ENCODE data around the gene ZKSCAN7.

The ZKSCAN7 gene

GRCh38 chr3:44554626-44555592, at the start of gene ZKSCAN7:
ZKSCAN7 (plus strand) TSS chr3:44555193; CDS start chr3:44557048, 1,855 bp downstream.
- no peak for DNase-seq (ENCODE audit: low read depth)
- TF ChIP-seq CTCF (IDR thresholded peaks at IDR 0.05; ENCODE audit: control insufficient read depth, extremely low read depth, insufficient read depth): no peak
- no peak within 1 kb of the TSS for H3K4me3 ChIP-seq (ENCODE audit: low read depth, low read length)

GRCh38 chr3:44506556-44506955, 48.4 kb upstream of the ZKSCAN7 start:
- no peak for TF ChIP-seq CTCF (IDR thresholded peaks at IDR 0.05; ENCODE audit: control insufficient read depth, extremely low read depth, insufficient read depth)
- no peak for DNase-seq (ENCODE audit: low read depth)
- H3K4me3 ChIP-seq (ENCODE audit: low read depth, low read length): no peak overlapping the region

- TF ChIP-seq CTCF (IDR thresholded peaks at IDR 0.05; ENCODE audit: control insufficient read depth, extremely low read depth, insufficient read depth): no peak
- no peak overlapping the region for H3K4me3 ChIP-seq (ENCODE audit: low read depth, low read length)
- DNase-seq (ENCODE audit: low read depth): no peak
These were observed 48.0 kb upstream of the ZKSCAN7 start for GRCh38 chr3:44506961-44507360.

DNA sequence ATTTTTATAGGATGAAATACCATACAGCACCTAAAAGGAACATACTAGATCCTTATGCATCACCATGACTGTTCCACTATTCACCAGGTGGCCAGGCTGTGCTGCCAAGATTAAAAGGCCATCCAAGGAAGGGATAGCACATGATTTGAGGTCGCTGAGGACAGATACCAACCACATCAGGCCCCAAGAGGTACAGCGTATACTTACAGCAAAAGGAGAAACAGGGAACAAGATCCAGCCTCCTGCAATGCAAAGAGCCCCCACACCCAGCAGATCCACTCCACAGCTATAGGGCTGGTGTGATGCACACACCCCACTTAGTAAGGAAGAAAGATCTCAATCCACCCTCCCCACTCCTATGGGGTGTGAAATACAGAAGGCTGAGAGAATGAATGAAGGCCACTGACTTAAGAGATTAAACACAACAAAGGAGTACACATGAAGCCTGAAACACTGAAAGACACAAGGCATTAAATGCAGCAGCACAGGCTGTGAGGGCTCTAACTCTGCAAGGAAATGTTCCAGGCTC, 45.5 kb upstream of the ZKSCAN7 start:
- no peak for DNase-seq (ENCODE audit: low read depth)
- no peak for TF ChIP-seq CTCF (IDR thresholded peaks at IDR 0.05; ENCODE audit: control insufficient read depth, extremely low read depth, insufficient read depth)
- H3K4me3 ChIP-seq (ENCODE audit: low read depth, low read length): peak overlapping the region; percentile 94

DNA sequence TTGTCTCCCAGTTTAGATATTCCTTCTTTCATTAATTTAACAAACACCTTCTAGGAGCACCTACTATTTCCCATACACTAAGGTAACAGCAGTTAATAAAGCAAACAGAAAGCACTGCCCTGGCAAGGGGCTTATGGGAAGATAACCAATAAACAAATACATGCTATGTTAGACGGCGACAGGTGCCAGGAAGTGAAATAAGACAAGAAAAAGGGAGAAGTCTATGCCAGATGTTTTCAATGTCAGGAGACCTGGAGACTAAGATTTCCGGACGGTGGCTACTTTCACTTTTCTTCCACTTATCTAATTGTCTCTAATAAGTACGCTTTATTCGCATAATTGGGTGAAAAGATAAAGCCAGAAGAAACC, 45.0 kb upstream of the ZKSCAN7 start:
- no peak for TF ChIP-seq CTCF (IDR thresholded peaks at IDR 0.05; ENCODE audit: control insufficient read depth, extremely low read depth, insufficient read depth)
- H3K4me3 ChIP-seq (ENCODE audit: low read depth, low read length): peak overlapping the region; percentile 94

DNA sequence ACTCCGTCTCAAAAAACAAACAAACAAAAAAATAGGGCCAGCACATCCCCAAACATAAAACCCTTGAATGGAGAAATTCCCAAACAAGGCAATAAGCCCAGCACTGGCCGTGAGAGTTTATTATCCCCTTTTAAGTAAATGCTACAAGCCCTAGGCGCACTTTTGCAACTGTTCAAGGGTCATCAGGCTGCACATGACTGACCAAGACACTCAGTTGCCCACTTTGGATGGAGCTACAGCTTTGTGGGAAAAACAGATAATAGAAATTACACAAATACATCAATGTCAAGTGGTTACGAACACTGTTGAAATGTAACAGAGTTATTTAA, 43.8 kb upstream of the ZKSCAN7 start:
- DNase-seq (ENCODE audit: low read depth): no peak
- peak overlapping the region; percentile 94 for H3K4me3 ChIP-seq (ENCODE audit: low read depth, low read length)
- no peak for TF ChIP-seq CTCF (IDR thresholded peaks at IDR 0.05; ENCODE audit: control insufficient read depth, extremely low read depth, insufficient read depth)

More for the DNA sequence above, 45.0 kb upstream of the ZKSCAN7 start:
- peak; percentile 46 for DNase-seq (ENCODE audit: low read depth)
